Vagina (tissue), 2 donors: ENCODE measurements around the gene TMBIM4.

Experiments
- POLR2A ChIP-seq, 2 donors: fragments of 450-650 bp; IDR thresholded peaks; one replicate each; pipeline ENCODE4 v1.6.1; 2017; ENCODE audit warnings: antibody characterized with exemption in 2 of 2, mild to moderate bottlenecking in 2 of 2, moderate library complexity in 2 of 2
- TF ChIP-seq, protein P1 (sequence below), 3 experiments: fragments of 450-650 bp in 2 of 3; fragments of 200-600 bp in 1 of 3; sonication (generic) in 1 of 3; IDR thresholded peaks; one replicate each; pipeline ENCODE4 v1.5.1; 2017 to 2019; ENCODE audit warnings: antibody characterized with exemption in 3 of 3, mild to moderate bottlenecking in 2 of 3, moderate library complexity in 2 of 3

DNA sequence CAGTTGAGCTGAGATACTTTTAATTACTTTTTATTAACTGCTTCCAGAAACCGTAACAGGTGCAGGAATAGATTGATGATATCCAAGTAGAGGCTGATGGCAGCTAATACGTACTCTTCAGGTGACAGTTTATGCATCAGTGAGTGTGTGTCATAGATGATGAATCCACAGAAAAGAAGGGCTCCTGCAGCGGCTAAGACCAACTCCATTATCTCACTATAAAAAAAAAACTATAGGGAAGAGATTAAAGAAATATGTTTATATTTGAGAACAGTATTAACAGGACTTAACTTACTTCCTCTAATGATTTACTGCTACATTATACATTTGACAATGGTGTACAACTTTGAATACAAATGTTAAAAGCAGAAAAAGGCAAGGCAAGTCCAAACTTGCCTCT is 31.9 kb downstream of the TMBIM4 start:
- TF ChIP-seq, protein P1, sequence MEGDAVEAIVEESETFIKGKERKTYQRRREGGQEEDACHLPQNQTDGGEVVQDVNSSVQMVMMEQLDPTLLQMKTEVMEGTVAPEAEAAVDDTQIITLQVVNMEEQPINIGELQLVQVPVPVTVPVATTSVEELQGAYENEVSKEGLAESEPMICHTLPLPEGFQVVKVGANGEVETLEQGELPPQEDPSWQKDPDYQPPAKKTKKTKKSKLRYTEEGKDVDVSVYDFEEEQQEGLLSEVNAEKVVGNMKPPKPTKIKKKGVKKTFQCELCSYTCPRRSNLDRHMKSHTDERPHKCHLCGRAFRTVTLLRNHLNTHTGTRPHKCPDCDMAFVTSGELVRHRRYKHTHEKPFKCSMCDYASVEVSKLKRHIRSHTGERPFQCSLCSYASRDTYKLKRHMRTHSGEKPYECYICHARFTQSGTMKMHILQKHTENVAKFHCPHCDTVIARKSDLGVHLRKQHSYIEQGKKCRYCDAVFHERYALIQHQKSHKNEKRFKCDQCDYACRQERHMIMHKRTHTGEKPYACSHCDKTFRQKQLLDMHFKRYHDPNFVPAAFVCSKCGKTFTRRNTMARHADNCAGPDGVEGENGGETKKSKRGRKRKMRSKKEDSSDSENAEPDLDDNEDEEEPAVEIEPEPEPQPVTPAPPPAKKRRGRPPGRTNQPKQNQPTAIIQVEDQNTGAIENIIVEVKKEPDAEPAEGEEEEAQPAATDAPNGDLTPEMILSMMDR (IDR thresholded peaks at IDR 0.05) = no peak
- no peak for TF ChIP-seq POLR2A (IDR thresholded peaks at IDR 0.05)
